DMS114 treated with DMSO at 0.1 percent for 48 hours (cell line): ENCODE results near the gene ANKRD11.

ENCODE experiments used
- DNase-seq: peaks from one replicate; lab custom pipeline; 2025; ENCODE audit not compliant: unreplicated experiment; lab: John Stamatoyannopoulos, UW

The ANKRD11 gene

DNA sequence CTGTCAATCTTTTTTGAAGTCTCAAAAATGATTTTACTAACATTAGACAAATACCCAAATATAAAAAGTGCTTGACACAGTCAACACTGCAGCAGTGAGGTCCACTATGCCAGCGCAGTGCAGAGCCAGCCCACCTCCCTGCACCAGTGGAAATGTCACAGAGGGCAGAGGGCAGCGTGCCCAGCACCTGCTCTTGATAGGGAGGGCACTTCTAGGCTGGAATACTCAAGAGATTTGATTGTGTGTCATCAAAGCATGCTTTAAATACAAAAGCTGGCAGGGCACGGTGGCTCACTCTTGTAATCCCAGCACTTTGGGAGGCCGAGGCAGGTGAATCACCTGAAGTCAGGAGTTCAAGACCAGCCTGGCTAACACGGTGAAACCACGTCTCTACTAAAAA is 136.0 kb downstream of the ANKRD11 start:
- no peak for DNase-seq

DNA sequence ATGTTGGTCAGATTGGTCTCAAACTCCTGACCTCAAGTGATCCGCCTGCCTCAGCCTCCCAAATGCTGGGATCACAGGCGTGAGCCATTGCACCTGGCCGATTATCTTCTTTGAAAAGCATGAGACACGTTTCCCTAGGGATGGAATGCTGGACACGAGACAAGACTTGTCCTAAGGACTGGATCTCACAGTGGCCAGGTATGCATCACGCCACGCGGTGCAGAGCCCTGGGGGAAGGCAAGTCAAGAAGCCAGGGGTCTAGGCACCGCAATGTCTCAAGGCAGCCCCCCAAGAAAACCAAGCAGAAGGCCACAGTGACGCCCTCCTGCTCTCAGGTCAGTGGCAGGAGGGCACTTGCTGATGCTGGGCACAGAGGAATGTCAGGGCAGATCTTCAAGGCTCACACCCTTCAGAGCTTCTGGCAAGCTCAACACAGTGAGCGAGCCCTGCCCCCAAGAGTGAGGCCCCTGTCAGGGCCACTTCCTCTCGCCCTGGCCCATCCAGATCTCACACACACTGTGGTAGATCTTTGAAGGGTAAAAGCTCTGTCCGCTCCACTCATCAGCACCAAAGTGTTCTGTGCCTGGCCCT is 138.2 kb downstream of the ANKRD11 start:
- no peak for DNase-seq

DNA sequence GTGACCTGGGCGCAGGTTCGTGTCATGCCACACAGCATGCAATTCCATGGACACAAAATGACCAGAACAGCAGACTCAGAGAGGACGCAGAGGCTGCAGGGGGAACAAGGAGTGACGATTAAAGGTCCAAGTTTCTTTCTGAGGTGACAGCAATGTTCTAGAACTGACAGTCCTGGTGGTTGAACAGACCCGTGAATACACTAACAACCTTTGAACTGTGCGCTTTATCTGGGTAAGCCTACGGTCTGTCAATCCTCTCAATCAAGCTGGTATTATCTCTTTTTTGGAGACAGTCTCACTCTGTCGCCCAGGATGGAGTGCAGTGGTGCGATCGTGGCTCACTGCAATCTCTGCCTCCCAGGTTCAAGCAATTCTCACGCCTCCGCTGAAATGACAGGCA is 138.7 kb downstream of the ANKRD11 start:
- no peak for DNase-seq

DNA sequence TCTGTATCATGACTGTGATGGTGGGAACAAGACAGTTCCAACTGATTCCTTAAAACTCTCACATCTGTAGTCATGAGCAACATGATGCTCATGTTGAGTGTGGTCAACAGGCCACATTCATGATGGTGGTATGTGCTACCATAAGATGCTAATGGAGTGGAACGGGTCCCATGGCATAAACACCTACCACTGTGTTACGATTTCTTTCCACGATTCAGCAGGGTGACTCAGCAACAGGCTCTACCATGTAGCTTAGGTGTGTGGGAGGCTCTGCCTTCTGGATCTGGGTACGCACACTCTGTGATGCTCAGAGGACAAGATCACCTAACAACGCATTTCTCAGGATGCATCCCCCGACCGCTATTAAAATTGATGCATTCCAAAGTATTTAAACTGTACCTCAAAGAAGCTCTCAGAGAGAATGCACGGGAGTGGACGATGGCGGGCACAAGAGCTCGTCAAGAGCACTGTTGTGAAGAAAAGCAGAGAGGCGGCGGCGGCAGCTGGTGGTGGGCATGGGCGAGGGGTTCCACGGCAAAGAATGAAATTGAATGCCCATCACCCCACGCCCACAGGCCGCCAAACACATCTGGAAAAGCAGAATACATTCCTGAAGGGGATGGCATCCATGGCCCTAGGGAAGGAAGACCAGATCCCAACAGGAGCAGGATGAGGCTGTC is 139.5 kb downstream of the ANKRD11 start:
- DNase-seq = no peak

DNA sequence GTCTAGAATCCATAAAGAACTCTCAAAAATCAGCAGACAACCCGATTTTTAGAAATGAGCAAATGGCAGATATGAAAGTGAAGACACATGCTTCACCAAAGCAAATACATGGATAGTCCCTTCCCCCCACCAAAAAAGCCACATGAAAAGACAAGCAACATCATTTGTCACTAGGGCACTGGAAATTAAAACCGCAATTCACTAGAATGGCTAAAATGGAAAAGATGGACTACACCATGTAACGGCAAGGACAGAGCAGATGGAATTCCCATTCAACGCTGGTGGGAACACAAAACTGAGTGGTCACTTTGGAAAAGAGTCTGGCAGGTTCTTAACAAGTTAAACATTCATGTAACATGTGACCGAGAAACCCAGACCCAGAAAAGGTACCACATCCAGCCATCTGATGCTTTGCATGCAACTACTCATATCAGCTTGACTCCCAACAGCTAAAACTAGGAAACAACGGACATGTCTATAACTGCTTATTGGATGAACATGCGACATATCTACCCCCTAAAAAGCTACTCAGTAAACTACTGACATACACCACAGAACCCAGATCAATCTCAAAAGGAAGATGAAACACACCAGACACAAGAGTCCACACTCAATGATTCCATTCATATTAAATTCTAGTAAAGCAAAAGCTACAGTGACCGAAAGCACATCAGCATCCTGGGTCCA is 140.3 kb downstream of the ANKRD11 start:
- DNase-seq = no peak

DNA sequence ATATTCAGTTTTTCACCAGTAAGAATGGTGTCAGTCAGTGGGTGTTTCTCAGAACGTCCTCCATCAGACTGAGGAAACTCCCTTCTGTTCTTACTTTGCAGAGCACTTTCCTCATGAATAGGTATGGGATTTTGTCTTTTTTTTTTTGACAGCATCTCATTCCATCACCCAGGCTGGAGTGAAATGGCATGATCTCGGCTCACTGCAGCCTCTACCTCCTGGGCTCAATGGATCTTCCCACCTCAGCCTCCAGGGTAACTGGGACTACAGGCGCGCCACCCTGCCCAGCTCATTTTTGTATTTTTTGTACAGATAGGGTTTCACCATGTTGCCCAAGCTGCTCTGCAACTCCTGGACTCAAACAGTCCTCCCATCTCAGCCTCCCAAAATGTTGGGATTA is 142.6 kb downstream of the ANKRD11 start:
- no peak for DNase-seq

DNA sequence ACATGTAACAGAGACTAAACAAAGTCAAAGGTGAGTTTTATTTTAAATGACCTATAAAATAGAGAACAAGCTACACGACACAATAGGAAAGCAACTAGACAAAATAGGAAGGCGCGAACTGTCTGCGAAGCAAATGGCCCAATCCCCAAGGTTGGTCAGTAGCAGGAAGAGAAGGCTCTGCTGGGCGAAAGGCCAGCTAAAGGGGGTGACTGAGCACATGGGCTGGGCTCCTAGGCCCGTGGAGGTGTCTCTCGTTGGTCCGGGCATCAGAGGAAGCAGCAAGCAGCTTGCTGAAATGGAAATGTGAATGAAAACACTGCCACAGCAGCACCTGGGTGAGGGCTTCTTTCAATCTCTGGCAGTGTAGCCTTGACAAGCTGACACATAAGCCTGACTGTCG is 143.5 kb downstream of the ANKRD11 start:
- no peak for DNase-seq

- no peak for DNase-seq
These were observed 144.7 kb downstream of the ANKRD11 start for GRCh38 chr16:89345642-89346150.

- no peak for DNase-seq
These were observed 145.3 kb downstream of the ANKRD11 start for GRCh38 chr16:89344846-89345611.

DNA sequence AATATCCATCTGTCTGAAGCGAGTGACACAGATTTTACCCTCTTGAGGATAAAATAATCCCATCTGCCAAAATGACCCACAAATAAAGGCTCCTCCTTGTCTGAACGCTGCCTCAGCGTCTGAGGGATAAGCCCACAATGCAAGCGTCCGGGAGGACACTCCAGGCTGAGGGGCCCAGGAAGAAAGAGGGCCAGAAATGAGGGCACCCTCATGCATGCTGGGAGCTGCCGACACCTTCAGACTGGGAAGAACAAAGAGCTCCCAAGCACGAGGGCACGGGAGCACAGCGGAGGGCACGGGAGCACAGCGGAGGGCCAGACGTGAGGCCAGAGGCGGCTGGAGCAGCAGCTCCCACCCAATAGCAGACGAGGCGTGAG is 145.9 kb downstream of the ANKRD11 start:
- DNase-seq = no peak

GRCh38 chr16:89343501-89344457 is 146.6 kb downstream of the ANKRD11 start:
- no peak for DNase-seq

- no peak for DNase-seq
These were observed 148.4 kb downstream of the ANKRD11 start for GRCh38 chr16:89341697-89342694.

GRCh38 chr16:89341279-89341678 is 149.1 kb downstream of the ANKRD11 start:
- DNase-seq = no peak

DNA sequence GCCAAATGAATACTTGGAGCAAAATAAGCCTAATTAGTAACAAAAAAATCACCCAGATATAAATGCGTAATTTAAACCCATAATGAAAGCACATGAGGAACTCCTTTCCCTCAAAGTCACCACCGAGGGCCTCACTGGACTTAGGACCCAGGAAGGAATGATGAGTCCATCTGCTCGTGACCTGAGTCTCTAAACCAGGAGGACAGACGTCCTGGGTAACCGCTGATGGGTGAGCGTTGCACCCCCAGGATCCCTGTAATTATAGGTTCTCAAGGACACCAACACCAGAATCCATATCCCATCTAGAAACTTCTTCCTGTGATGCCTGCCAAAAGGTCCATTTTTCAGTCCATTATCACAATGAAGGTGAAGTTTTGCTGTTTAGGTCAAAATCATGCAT is 151.5 kb downstream of the ANKRD11 start:
- no peak for DNase-seq

DNA sequence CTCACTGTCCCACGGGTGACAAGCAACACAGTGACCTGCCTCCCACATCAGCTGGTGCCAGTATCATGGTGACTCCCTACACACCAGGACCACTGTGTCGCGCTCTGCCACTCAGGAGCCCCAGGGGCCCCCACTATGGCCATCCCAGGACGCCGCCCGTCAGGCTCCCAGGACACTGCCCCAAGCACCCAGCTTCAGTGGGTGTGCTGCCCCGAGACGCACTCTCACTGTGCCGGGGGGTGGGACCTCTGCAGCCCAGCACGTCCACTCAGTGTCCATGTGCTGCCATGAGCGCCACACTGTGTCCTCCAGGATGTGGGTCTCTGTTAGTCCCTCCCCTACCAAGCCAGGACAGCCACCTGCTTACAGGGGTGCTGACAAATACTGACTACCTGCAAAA is 152.4 kb downstream of the ANKRD11 start:
- no peak for DNase-seq

GRCh38 chr16:89335803-89336485 is 154.4 kb downstream of the ANKRD11 start:
- no peak for DNase-seq

DNA sequence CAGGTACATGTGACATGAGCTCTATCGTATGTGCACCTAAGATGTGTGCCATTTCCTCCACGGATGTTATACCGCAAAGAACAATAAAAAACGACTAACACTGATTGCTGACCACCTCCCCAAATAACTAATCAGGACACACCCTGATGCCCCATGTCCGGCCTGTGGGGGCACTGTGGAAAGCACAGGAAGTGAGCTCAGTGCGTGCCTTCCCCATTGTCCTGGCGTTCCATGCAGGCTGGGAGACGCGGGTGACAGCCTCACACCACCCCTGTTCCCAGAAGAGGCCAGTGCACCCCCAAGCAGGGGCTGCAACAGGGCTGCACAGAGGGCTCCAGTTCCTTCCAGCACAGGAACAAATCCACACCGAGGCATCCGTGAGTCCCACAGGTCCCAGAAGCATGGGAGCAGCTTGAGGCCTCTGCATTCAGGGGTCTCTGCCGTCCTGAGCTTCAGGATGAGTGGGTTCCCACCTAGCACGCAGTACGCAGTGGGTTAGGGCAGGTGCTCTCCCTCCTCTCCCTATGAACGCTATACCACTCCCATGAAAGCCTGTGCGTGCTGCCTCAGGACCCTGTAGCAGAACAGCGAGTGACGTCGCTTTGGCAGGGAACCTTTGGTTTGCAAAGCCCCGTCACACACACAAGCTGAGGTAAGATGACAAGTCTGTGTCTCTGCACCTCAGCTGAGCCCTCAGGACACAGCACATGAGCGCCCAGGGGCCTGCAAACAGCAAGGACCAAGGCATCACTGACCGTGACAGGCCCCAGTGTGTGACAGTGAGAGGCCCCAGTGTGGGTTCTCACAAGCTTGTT is 155.2 kb downstream of the ANKRD11 start:
- no peak for DNase-seq

GRCh38 chr16:89334461-89334860 is 155.9 kb downstream of the ANKRD11 start:
- no peak for DNase-seq
